ENCODE results near the gene CREB5.

Gene CREB5

DNA sequence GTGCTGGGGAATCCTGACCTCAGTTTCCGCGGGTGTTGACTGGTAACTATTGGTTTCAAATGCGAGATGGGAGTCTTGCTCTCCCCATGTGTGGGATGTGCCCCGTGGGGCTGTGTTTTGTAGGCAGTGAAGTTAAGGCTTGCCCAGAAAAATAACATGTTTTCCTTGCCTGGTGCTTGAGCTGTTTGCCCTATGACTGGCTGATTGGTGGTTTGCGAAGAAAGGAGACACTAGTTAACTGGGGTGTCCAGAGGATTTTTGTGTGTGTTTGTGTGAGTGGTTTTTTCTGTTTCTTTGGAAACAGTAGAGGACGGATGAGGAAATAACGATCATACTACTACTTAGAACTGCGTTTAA lies 61.9 kb downstream of the CREB5 start:
- in situ Hi-C loops (cut with MboI; ENCODE audit: low sequenced_read_pairs) = no loop called here

GRCh38 chr7:28474640-28475039 lies 62.3 kb downstream of the CREB5 start:
- in situ Hi-C loops (cut with MboI; ENCODE audit: low sequenced_read_pairs) = no loop called here

- in situ Hi-C loops (cut with MboI; ENCODE audit: low sequenced_read_pairs) = no loop called here
Measured at GRCh38 chr7:28477041-28477442, 64.7 kb downstream of the CREB5 start.

DNA sequence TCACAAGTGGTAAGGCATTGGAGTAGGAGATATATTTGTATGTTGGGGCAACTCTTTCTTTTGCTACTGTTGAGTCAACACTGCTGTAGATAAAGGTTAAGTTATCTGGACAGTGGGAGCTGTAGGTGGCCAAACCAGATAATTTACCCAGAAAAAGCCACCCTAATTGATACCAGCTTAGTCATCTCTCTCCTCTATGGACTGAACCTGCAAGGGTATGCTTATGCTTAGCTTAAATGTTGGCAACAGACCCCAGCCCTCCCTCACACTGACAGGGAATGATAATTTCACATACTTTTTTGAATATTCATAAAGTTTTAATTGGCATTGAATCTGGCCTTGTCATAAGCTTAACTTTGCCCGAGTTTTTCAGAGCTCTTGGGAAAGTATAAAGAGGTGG lies 66.3 kb downstream of the CREB5 start:
- in situ Hi-C loops (cut with MboI; ENCODE audit: low sequenced_read_pairs) = no loop called here

- in situ Hi-C loops (cut with MboI; ENCODE audit: low sequenced_read_pairs) = no loop called here
Measured at GRCh38 chr7:28479507-28479947, 67.2 kb downstream of the CREB5 start.

DNA sequence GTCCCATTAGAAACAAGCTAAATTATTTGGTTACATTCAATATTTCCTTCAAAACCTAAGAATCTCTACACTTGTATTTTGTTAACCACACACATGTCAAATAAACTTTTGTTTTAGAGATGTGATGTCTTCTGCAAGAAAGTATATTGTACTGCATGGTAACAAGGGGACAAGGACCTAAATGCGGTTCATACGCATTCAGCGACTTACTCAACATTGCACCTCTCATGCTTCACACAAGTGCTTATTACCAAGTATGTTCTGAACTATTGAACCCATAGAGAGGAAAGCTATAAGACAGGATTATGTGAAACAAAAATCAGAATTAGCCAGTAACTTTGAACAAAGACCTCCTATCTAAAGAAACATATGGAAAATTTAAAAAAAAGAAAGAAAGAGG lies 68.3 kb downstream of the CREB5 start:
- in situ Hi-C loops (cut with MboI; ENCODE audit: low sequenced_read_pairs) = no loop called here

DNA sequence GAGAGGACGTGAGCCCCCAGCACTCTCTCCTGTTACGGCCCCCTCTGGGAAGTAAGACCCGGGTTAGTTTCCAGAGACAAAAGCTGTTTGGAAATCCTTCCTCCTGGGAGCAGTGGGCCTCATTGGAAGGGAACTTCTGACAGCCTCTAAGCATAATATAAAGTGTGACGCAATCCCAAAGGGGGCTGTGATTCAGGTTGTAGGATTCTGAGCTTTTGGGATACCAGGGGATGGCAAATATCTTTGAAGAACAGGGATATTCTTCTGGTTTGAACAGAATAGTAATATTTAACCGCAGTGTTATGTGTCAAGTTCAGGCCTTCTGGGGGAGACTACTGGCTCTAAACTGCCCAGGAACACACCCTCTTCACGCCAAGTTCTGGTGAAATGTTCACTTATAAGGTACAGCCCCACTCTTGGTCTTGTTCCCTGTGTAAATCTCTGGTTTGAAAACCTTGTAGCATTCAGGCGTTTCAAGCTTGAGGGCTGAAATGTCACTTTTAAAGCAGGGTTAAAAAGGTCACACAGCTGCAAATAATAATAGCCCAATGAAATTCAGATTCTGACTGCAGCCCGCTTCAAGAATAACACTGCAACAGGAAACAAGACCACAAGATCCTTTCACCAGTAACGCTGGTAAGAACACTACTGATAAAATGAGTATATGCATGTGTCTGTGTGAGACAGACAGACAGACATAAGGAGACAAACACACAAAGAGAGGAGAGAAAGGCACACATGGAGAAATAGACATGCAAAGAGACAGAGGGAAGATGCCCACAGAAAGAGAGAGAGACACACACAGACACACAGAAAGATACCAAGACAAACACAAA lies 69.0 kb downstream of the CREB5 start:
- in situ Hi-C loops (cut with MboI; ENCODE audit: low sequenced_read_pairs) = no loop called here

DNA sequence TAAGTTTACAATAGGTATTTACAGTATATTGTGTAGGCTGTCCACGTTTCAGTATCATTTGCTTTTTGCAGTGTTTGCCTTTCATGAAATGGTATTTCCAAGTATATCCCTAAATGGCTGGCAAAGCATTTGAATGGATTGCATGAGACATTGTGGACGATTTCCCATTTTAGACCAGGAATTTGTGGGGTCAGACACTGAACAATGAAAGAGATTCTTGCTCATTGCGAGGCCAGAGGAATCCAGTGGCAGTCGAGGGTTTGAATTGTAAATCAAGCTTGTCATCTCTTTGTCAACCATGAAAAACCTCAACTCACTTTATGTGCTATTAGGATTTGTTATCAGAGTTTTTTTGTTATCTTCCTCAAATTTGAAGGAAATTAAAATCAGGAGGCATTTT lies 70.8 kb downstream of the CREB5 start:
- in situ Hi-C loops (cut with MboI; ENCODE audit: low sequenced_read_pairs) = no loop called here

DNA sequence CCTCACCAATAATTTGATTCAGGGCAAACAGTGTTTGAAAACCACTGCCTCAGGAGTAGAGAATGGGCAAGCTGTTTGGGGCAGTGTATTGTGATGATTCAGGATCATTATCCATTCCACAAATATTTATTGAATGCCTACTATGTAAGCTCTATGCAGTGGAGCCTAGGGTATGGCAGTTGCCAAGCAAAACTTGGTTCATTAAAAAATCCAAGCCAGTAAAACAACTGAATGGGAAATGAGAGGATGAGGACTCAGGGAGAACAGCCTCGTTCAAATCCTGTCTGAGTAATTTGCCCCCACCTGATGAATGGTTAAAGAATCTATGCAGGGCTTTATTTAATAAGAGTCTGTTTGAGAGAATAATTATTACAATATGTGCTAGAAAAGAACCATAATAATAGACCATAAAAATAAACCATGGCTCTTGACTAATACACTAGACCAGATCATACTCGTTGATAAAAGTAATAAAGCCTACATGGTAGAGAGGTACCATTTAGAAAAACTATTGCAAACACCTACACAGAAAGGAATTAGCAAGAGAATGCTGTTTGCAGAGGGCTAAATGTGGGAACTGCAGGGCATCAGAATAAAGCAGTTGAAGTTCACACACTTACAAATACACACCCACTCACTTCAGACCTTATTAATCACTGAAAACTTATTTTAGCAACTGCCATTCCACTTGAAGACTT lies 71.7 kb downstream of the CREB5 start:
- in situ Hi-C loops (cut with MboI; ENCODE audit: low sequenced_read_pairs) = no loop called here

DNA sequence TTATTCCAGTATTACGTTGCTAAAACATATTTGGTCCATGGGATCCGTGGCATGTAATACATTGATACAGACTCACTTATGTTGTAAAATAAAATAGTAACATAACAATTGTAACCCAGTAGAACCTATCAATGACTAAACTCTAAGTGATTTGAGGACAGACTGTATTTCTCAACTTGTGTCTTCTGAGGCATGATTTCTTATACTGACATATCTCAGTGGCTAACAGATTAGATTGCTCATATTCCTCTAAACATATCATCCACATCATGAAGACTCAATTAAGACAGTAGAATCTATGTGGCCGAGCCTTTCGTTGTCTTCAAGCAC lies 72.3 kb downstream of the CREB5 start:
- in situ Hi-C loops (cut with MboI; ENCODE audit: low sequenced_read_pairs) = no loop called here

DNA sequence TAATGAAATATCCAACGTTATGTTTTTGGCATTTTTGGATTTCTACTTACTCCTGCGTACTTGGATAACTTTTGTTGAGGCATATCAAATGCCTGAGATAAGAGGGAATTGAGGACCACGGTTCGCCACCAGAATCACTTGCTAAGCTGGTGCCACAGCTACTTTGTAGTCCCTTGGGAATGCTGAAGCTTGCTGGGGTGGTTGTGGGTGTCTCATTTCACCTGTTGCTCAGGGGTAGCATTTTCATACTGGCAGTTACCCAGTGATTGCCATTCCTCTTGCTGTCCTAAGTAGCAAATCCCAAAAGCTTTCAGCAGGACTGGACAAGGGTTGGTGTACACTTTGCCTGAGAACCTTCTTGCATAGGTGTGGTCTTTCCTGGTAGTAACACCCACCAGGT lies 75.2 kb downstream of the CREB5 start:
- in situ Hi-C loops (cut with MboI; ENCODE audit: low sequenced_read_pairs) = no loop called here

DNA sequence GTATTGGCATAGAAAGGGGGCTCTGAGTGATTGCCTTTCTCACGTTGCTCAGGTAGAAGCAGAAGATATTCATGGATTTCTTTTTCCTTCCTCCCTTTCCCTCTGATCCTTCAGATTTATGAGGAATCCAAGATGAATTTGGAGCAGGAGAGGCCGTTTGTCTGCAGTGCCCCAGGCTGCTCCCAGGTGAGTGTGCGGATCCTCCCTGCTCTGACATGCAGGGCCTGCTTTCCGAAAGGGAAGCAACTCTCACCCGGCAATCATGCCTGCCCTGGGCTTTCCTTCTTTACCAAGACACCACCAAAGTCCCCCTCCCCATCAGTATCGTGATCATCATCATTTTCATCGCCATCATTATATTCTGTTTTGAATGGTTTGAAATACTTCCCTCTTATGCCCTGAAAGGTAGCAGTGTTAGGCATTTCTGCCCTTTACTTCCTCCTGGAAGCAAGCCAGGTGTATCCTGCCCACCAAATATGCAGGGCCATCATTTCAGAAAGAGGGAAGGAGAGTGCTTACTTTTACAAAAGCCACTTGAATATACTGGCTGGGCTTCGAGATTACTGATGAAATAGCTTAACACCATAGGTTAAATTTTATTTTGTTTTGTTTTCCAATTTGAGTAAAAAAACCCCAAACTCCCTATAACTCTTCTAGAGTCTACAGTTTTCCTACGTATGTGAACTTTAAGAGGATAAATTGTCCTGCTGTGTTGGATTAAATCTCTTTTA lies 75.9 kb downstream of the CREB5 start:
- in situ Hi-C loops (cut with MboI; ENCODE audit: low sequenced_read_pairs) = no loop called here

DNA sequence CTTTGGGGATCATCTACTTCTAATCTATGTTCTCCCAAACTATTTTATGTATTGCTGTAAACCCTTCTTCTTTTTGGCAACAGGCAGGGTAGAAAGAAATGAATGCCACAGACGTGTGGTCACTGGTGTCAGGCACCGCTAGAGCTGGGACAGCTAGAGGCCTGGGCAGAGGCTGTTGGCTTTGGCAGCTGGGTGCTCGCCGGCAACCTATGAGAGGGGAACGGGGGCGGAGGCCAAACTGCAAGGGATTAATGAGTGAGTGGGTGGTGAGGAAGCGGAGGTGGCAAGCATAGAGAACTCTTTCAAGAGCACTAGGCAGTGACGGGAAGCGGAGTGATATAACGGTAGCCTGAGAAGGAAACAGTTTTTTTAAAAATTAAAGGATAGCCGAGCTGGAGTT lies 78.5 kb downstream of the CREB5 start:
- in situ Hi-C loops (cut with MboI; ENCODE audit: low sequenced_read_pairs) = no loop called here

- in situ Hi-C loops (cut with MboI; ENCODE audit: low sequenced_read_pairs) = no loop called here
Measured at GRCh38 chr7:28493477-28493876, 81.2 kb downstream of the CREB5 start.

GRCh38 chr7:28497009-28497408 lies 84.7 kb downstream of the CREB5 start:
- in situ Hi-C loops (cut with MboI; ENCODE audit: low sequenced_read_pairs) = no loop called here

GRCh38 chr7:28498636-28499035 lies 86.3 kb downstream of the CREB5 start:
- in situ Hi-C loops (cut with MboI; ENCODE audit: low sequenced_read_pairs) = no loop called here

DNA sequence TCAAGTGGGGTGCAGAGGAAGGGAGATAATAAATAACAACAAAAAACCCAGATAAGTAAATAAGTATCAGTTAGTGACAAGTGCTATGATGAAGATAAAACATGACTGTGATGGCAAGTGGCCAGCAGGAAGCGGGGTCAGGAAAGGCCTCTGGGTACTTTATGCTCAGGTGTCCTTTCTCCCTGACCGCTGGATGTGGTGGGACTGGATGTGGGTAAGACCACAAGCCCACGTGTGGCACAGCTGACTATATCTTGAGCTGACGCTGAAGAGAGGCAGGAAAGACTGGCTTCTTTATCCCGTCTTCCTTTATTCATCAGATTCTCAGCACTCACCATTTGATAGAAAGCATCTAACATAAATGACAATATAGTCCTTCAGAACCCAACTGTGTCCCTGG lies 87.8 kb downstream of the CREB5 start:
- in situ Hi-C loops (cut with MboI; ENCODE audit: low sequenced_read_pairs) = no loop called here

GRCh38 chr7:28502408-28502807 lies 90.1 kb downstream of the CREB5 start:
- in situ Hi-C loops (cut with MboI; ENCODE audit: low sequenced_read_pairs) = no loop called here

GRCh38 chr7:28503396-28503795 lies 91.1 kb downstream of the CREB5 start:
- in situ Hi-C loops (cut with MboI; ENCODE audit: low sequenced_read_pairs) = no loop called here

DNA sequence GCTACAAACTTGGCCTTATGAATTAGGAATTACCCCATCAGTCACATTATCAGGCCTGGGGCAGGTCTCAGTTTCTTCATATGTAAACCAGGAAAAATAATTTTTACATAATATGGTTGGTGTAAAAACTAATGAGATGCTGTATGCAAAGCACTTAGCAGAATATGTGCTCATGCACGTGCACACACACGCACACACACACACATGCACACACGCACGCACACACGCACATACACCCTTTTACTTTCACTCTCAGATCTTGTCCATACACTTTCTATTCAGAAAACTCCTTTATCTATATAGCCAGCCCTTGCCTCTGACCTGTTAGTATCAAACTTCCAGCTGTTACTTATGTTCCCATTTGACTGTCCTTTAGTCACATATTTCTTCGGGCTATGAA lies 92.7 kb downstream of the CREB5 start:
- in situ Hi-C loops (cut with MboI; ENCODE audit: low sequenced_read_pairs) = no loop called here

DNA sequence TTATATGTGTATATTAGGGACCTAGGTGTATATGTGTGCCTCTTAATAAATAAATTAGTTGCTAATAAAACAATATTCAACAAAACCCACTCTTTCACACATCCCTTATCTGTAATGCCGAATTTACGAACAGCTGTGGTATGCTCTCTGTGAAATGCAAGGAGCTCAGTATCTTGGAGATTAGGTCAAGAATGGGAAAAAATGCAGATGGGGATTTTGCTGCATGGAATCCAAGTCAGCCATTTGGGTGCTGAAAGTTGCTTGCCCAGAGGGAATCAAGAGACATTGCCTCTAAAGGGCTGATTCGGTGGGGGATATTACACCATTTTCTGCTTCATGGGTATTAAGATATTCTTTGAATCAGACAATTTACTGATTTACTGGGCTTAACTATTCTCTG lies 93.5 kb downstream of the CREB5 start:
- in situ Hi-C loops (cut with MboI; ENCODE audit: low sequenced_read_pairs) = no loop called here

All from HL-60/S4 treated with phorbol 12-myristate 13-acetate at 8.2 ng/mL for 4 days and 3 days (cell line).